Measurements from ENCODE around the gene AGAP9. TPM values are rescaled to one million over a fixed set of nuclear protein-coding genes. Genes with fewer than 3 reads are reported as not detected.

Gene AGAP9
- polyA plus RNA-seq, 1 donor from 2014 or later, result 12.0 TPM

GRCh38 chr10:47458466-47459154 lies 64.8 kb downstream of the AGAP9 start:
- Histone ChIP-seq H4K20me1 (ENCODE audit: insufficient read depth) (no peaks in the 10 kb centered on the region), H3K9me3 (ENCODE audit: low read length) (no peaks in the 10 kb centered on the region), H3K9me2 (ENCODE audit: insufficient read depth, low read length) (no peaks in the 10 kb centered on the region), H3K9ac (ENCODE audit: low read length) (no peak overlapping the region), H2AFZ (ENCODE audit: low read depth, low read length) (no peak overlapping the region), H3K27ac (ENCODE audit: low read length) (no peak overlapping the region), H3K79me2 (replicated peaks; ENCODE audit: insufficient read depth, low read length) (no peaks in the 10 kb centered on the region), H3K4me3 (ENCODE audit: low read length) (no peak overlapping the region), H3F3A (ENCODE audit: insufficient read depth, low read length, poor library complexity, severe bottlenecking) (no peaks in the 10 kb centered on the region), H3K36me3 (ENCODE audit: insufficient read depth, low read length) (no peaks in the 10 kb centered on the region), H3K27me3 (ENCODE audit: insufficient read depth, low read depth, low read length) (no peaks in the 10 kb centered on the region), H3K4me2 (ENCODE audit: low read length) (no peak overlapping the region)
- TF ChIP-seq REST (IDR thresholded peaks at IDR 0.05; ENCODE audit: borderline replicate concordance) (no peak), RAD21 (conservative IDR thresholded peaks at IDR 0.05) (no peak), TAF1 (IDR thresholded peaks at IDR 0.05; ENCODE audit: low read depth) (no peak), POLR2AphosphoS5 (IDR thresholded peaks at IDR 0.05) (no peak), MXI1 (conservative IDR thresholded peaks at IDR 0.05; ENCODE audit: poor library complexity, severe bottlenecking) (no peak), EP300 (conservative IDR thresholded peaks at IDR 0.05; ENCODE audit: poor library complexity, severe bottlenecking) (no peak), EZH2 (IDR thresholded peaks at IDR 0.05; ENCODE audit: borderline replicate concordance, insufficient read depth, low read length, poor library complexity, severe bottlenecking) (no peak), CTCF (IDR thresholded peaks at IDR 0.05; ENCODE audit: poor library complexity, severe bottlenecking) (no peak), SMC3 (conservative IDR thresholded peaks at IDR 0.05; ENCODE audit: poor library complexity) (no peak)

- Histone ChIP-seq H3K4me2 (ENCODE audit: low read length) (no peak overlapping the region), H3K27ac (ENCODE audit: low read length) (no peak overlapping the region), H3K9me3 (ENCODE audit: low read length) (no peaks in the 10 kb centered on the region), H3K9ac (ENCODE audit: low read length) (no peak overlapping the region), H2AFZ (ENCODE audit: low read depth, low read length) (no peak overlapping the region), H3K36me3 (ENCODE audit: insufficient read depth, low read length) (no peaks in the 10 kb centered on the region), H3K9me2 (ENCODE audit: insufficient read depth, low read length) (no peaks in the 10 kb centered on the region), H3K79me2 (replicated peaks; ENCODE audit: insufficient read depth, low read length) (no peaks in the 10 kb centered on the region), H3F3A (ENCODE audit: insufficient read depth, low read length, poor library complexity, severe bottlenecking) (no peaks in the 10 kb centered on the region), H3K27me3 (ENCODE audit: insufficient read depth, low read depth, low read length) (no peaks in the 10 kb centered on the region), H4K20me1 (ENCODE audit: insufficient read depth) (no peaks in the 10 kb centered on the region), H3K4me3 (ENCODE audit: low read length) (no peak overlapping the region)
- TF ChIP-seq TAF1 (IDR thresholded peaks at IDR 0.05; ENCODE audit: low read depth) (no peak), CTCF (IDR thresholded peaks at IDR 0.05; ENCODE audit: poor library complexity, severe bottlenecking) (no peak), EZH2 (IDR thresholded peaks at IDR 0.05; ENCODE audit: borderline replicate concordance, insufficient read depth, low read length, poor library complexity, severe bottlenecking) (no peak), SMC3 (conservative IDR thresholded peaks at IDR 0.05; ENCODE audit: poor library complexity) (no peak), EP300 (conservative IDR thresholded peaks at IDR 0.05; ENCODE audit: poor library complexity, severe bottlenecking) (no peak), MXI1 (conservative IDR thresholded peaks at IDR 0.05; ENCODE audit: poor library complexity, severe bottlenecking) (no peak), RAD21 (conservative IDR thresholded peaks at IDR 0.05) (no peak), REST (IDR thresholded peaks at IDR 0.05; ENCODE audit: borderline replicate concordance) (no peak), POLR2AphosphoS5 (IDR thresholded peaks at IDR 0.05) (no peak)
These were observed 65.6 kb downstream of the AGAP9 start for GRCh38 chr10:47457826-47458225.

All from neural cell (in vitro differentiated cells).